Hepatocyte (in vitro differentiated cells): Measurements from ENCODE around the gene VANGL2.

Experiments used
- CTCF ChIP-seq: fragments of 200-600 bp; sonication (generic); IDR thresholded peaks from 2 replicates; pipeline ENCODE4 v1.5.1; 2016; ENCODE audit warnings: antibody characterized with exemption, mild to moderate bottlenecking; ENCODE audit not compliant: poor library complexity
- EZH2 ChIP-seq: fragments of 200-600 bp; sonication (generic); IDR thresholded peaks from 2 replicates; pipeline ENCODE4 v1.6.1; 2016; ENCODE audit warnings: antibody characterized with exemption, mild to moderate bottlenecking, borderline replicate concordance
- EZH2phosphoT487 ChIP-seq: fragments of 200-600 bp; sonication (generic); IDR thresholded peaks from one replicate; pipeline ENCODE4 v1.6.1; 2018; ENCODE audit warnings: antibody characterized with exemption, mild to moderate bottlenecking, low read depth, moderate library complexity; ENCODE audit not compliant: unreplicated experiment, severe bottlenecking

- no peak for TF ChIP-seq EZH2
- TF ChIP-seq CTCF, result no peak
- TF ChIP-seq EZH2phosphoT487, result no peak
These were observed 24.4 kb upstream of the VANGL2 start for GRCh38 chr1:160375788-160376524.
